Measurements from ENCODE around the gene PRTG. TPM values are rescaled to one million over a fixed set of nuclear protein-coding genes. Genes with fewer than 3 reads are reported as not detected.

PRTG gene
- total RNA-seq, 2 experiments from 2014 or later, result not detected

- Mint-ChIP-seq H3K4me1 (no peaks in the 10 kb centered on the region), H3K36me3 (ENCODE audit: low read depth) (no peaks in the 10 kb centered on the region), H3K9me3 (ENCODE audit: low read depth) (no peaks in the 10 kb centered on the region), H3K4me3 (no peak overlapping the region), H3K27me3 (peaks cover 8% of the 10 kb centered on the region), H3K27ac (no peak overlapping the region)
- DNase-seq, result no peak
- POLR2A ChIA-PET, result interaction anchor here (0.6 kb wide), 1 partner anchor 501 kb away, joined by 5 read pairs; no protein-coding TSS in a partner anchor
- ATAC-seq, result no peak
- intact Hi-C loops (cut with DNase I, micrococcal nuclease), result no loop called here
- CTCF ChIA-PET, result interaction anchor here (1.0 kb wide), 1 partner anchor 21 kb away, joined by 3 read pairs; no protein-coding TSS in a partner anchor
These were observed 27.4 kb downstream of the PRTG start for GRCh38 chr15:55715355-55716076.

- Mint-ChIP-seq H3K4me3 (no peak overlapping the region), H3K27ac (no peak overlapping the region), H3K4me1 (no peaks in the 10 kb centered on the region), H3K27me3 (peaks cover 8% of the 10 kb centered on the region), H3K9me3 (ENCODE audit: low read depth) (no peaks in the 10 kb centered on the region), H3K36me3 (ENCODE audit: low read depth) (no peaks in the 10 kb centered on the region)
- intact Hi-C loops (cut with DNase I, micrococcal nuclease), result no loop called here
- ATAC-seq (no peak), DNase-seq (no peak)
- ChIA-PET POLR2A (no interaction called here), CTCF (interaction anchor here (1.7 to 2.0 kb wide), 2 partner anchors 67 to 132 kb away, joined by 5 to 7 read pairs; no protein-coding TSS in a partner anchor)
These were observed 28.9 kb downstream of the PRTG start for GRCh38 chr15:55714064-55714463.

- CTCF ChIA-PET, result no interaction called here
These were observed 30.6 kb downstream of the PRTG start for GRCh38 chr15:55712363-55712762.

GRCh38 chr15:55710286-55710685 is 32.7 kb downstream of the PRTG start:
- no peaks in the 10 kb centered on the region for H3K9me3 Mint-ChIP-seq (ENCODE audit: low read depth)
- ATAC-seq (no peak), DNase-seq (no peak)
- H3K27me3 Mint-ChIP-seq, result peaks cover 13% of the 10 kb centered on the region
- no peak overlapping the region for H3K4me3 Mint-ChIP-seq
- intact Hi-C loops (cut with DNase I, micrococcal nuclease), result no loop called here
- POLR2A ChIA-PET, result no interaction called here
- H3K4me1 Mint-ChIP-seq, result no peaks in the 10 kb centered on the region
- H3K27ac Mint-ChIP-seq, result no peak overlapping the region
- CTCF ChIA-PET, result interaction anchor here (0.6 kb wide), 1 partner anchor 25 kb away, joined by 3 read pairs; no protein-coding TSS in a partner anchor
- no peaks in the 10 kb centered on the region for H3K36me3 Mint-ChIP-seq (ENCODE audit: low read depth)

More at GRCh38 chr15:55712363-55712762, 30.6 kb downstream of the PRTG start:
- H3K36me3 Mint-ChIP-seq (ENCODE audit: low read depth), result no peaks in the 10 kb centered on the region
- POLR2A ChIA-PET, result no interaction called here
- no peak for DNase-seq
- no peak for ATAC-seq
- H3K27ac Mint-ChIP-seq, result no peak overlapping the region
- H3K4me3 Mint-ChIP-seq, result no peak overlapping the region
- peaks cover 10% of the 10 kb centered on the region for H3K27me3 Mint-ChIP-seq
- H3K9me3 Mint-ChIP-seq (ENCODE audit: low read depth), result no peaks in the 10 kb centered on the region
- H3K4me1 Mint-ChIP-seq, result no peaks in the 10 kb centered on the region
- intact Hi-C loops (cut with DNase I, micrococcal nuclease), result no loop called here

- ATAC-seq (no peak), DNase-seq (no peak)
- ChIA-PET CTCF (no interaction called here), POLR2A (no interaction called here)
- intact Hi-C loops (cut with DNase I, micrococcal nuclease), result no loop called here
- Mint-ChIP-seq H3K27me3 (peaks cover 13% of the 10 kb centered on the region), H3K4me1 (no peaks in the 10 kb centered on the region), H3K9me3 (ENCODE audit: low read depth) (no peaks in the 10 kb centered on the region), H3K4me3 (no peak overlapping the region), H3K36me3 (ENCODE audit: low read depth) (no peaks in the 10 kb centered on the region), H3K27ac (no peak overlapping the region)
These were observed 33.5 kb downstream of the PRTG start for GRCh38 chr15:55709458-55709857.

- intact Hi-C loops (cut with DNase I, micrococcal nuclease), result no loop called here
- no peaks in the 10 kb centered on the region for H3K9me3 Mint-ChIP-seq (ENCODE audit: low read depth)
- CTCF ChIA-PET, result no interaction called here
- H3K27me3 Mint-ChIP-seq, result peaks cover 9% of the 10 kb centered on the region
- H3K27ac Mint-ChIP-seq, result no peak overlapping the region
- POLR2A ChIA-PET, result no interaction called here
- no peaks in the 10 kb centered on the region for H3K36me3 Mint-ChIP-seq (ENCODE audit: low read depth)
- H3K4me3 Mint-ChIP-seq, result no peak overlapping the region
- peaks cover 4% of the 10 kb centered on the region for H3K4me1 Mint-ChIP-seq
- ATAC-seq (no peak), DNase-seq (no peak)
These were observed 34.2 kb downstream of the PRTG start for GRCh38 chr15:55708720-55709119.

GRCh38 chr15:55707951-55708350 is 35.0 kb downstream of the PRTG start:
- POLR2A ChIA-PET, result no interaction called here
- Mint-ChIP-seq H3K27me3 (peaks cover 9% of the 10 kb centered on the region), H3K27ac (no peak overlapping the region), H3K36me3 (ENCODE audit: low read depth) (no peaks in the 10 kb centered on the region), H3K4me1 (peaks cover 4% of the 10 kb centered on the region), H3K9me3 (ENCODE audit: low read depth) (no peaks in the 10 kb centered on the region), H3K4me3 (no peak overlapping the region)
- CTCF ChIA-PET, result no interaction called here
- DNase-seq (no peak), ATAC-seq (no peak)
- intact Hi-C loops (cut with DNase I, micrococcal nuclease), result no loop called here

- POLR2A ChIA-PET, result no interaction called here
- CTCF ChIA-PET, result interaction anchor here (0.7 kb wide), 1 partner anchor 11 kb away, joined by 4 read pairs; no protein-coding TSS in a partner anchor
- H3K36me3 Mint-ChIP-seq (ENCODE audit: low read depth), result no peaks in the 10 kb centered on the region
- peaks cover 9% of the 10 kb centered on the region for H3K27me3 Mint-ChIP-seq
- no peaks in the 10 kb centered on the region for H3K9me3 Mint-ChIP-seq (ENCODE audit: low read depth)
- peaks cover 4% of the 10 kb centered on the region for H3K4me1 Mint-ChIP-seq
- no peak overlapping the region for H3K4me3 Mint-ChIP-seq
- H3K27ac Mint-ChIP-seq, result no peak overlapping the region
- ATAC-seq (no peak), DNase-seq (no peak)
- intact Hi-C loops (cut with DNase I, micrococcal nuclease), result no loop called here
These were observed 35.4 kb downstream of the PRTG start for GRCh38 chr15:55707518-55707917.

- Mint-ChIP-seq H3K4me1 (peaks cover 8% of the 10 kb centered on the region), H3K36me3 (ENCODE audit: low read depth) (no peaks in the 10 kb centered on the region), H3K4me3 (no peak overlapping the region), H3K9me3 (ENCODE audit: low read depth) (no peaks in the 10 kb centered on the region), H3K27ac (no peak overlapping the region), H3K27me3 (peaks cover 5% of the 10 kb centered on the region)
- DNase-seq (no peak), ATAC-seq (no peak)
- CTCF ChIA-PET, result no interaction called here
- POLR2A ChIA-PET, result no interaction called here
- intact Hi-C loops (cut with DNase I, micrococcal nuclease), result no loop called here
These were observed 39.1 kb downstream of the PRTG start for GRCh38 chr15:55703873-55704301.

- Mint-ChIP-seq H3K9me3 (ENCODE audit: low read depth) (no peaks in the 10 kb centered on the region), H3K4me3 (no peak overlapping the region), H3K27me3 (peaks cover 3% of the 10 kb centered on the region), H3K4me1 (peaks cover 8% of the 10 kb centered on the region), H3K27ac (no peak overlapping the region), H3K36me3 (ENCODE audit: low read depth) (no peaks in the 10 kb centered on the region)
- ChIA-PET POLR2A (no interaction called here), CTCF (no interaction called here)
- intact Hi-C loops (cut with DNase I, micrococcal nuclease), result no loop called here
- no peak for DNase-seq
- peak; percentile 36 for ATAC-seq
These were observed 42.1 kb downstream of the PRTG start for GRCh38 chr15:55700876-55701275.

GRCh38 chr15:55698653-55699052 is 44.3 kb downstream of the PRTG start:
- H3K9me3 Mint-ChIP-seq (ENCODE audit: low read depth), result no peaks in the 10 kb centered on the region
- POLR2A ChIA-PET, result no interaction called here
- peaks cover 3% of the 10 kb centered on the region for H3K27me3 Mint-ChIP-seq
- CTCF ChIA-PET, result no interaction called here
- no peaks in the 10 kb centered on the region for H3K36me3 Mint-ChIP-seq (ENCODE audit: low read depth)
- ATAC-seq (peak; percentile 55), DNase-seq (peak; percentile 30)
- peaks cover 7% of the 10 kb centered on the region for H3K4me1 Mint-ChIP-seq
- intact Hi-C loops (cut with DNase I, micrococcal nuclease), result no loop called here
- H3K27ac Mint-ChIP-seq, result no peak overlapping the region
- H3K4me3 Mint-ChIP-seq, result no peak overlapping the region

GRCh38 chr15:55696221-55696620 is 46.7 kb downstream of the PRTG start:
- no peaks in the 10 kb centered on the region for H3K9me3 Mint-ChIP-seq (ENCODE audit: low read depth)
- H3K27me3 Mint-ChIP-seq, result peaks cover 3% of the 10 kb centered on the region
- H3K27ac Mint-ChIP-seq, result no peak overlapping the region
- CTCF ChIA-PET, result interaction anchor here (0.6 kb wide), 1 partner anchor 11 kb away, joined by 4 read pairs; no protein-coding TSS in a partner anchor
- ATAC-seq (no peak), DNase-seq (no peak)
- H3K4me1 Mint-ChIP-seq, result peaks cover 7% of the 10 kb centered on the region
- POLR2A ChIA-PET, result no interaction called here
- no peaks in the 10 kb centered on the region for H3K36me3 Mint-ChIP-seq (ENCODE audit: low read depth)
- no peak overlapping the region for H3K4me3 Mint-ChIP-seq
- intact Hi-C loops (cut with DNase I, micrococcal nuclease), result no loop called here
